HUES48 (cell line): ENCODE measurements around the gene MYO15B.

Experiments
- H3K27ac ChIP-seq: one replicate; pipeline ENCODE4 v1.7.0; 2013; ENCODE audit warnings: low read depth, low read length, inconsistent platforms
- H3K27me3 ChIP-seq: 2 replicates; pipeline ENCODE4 v1.6.1; 2013; ENCODE audit warnings: mild to moderate bottlenecking, low read length; ENCODE audit not compliant: control insufficient read depth, insufficient read depth
- H3K36me3 ChIP-seq: 2 replicates; pipeline ENCODE4 v1.6.1; 2013; ENCODE audit warnings: low read length; ENCODE audit not compliant: control insufficient read depth, insufficient read depth
- H3K4me1 ChIP-seq: 2 replicates; pipeline ENCODE4 v1.6.1; 2013; ENCODE audit warnings: mild to moderate bottlenecking, low read length; ENCODE audit not compliant: control insufficient read depth, insufficient read depth
- H3K4me3 ChIP-seq: 2 replicates; pipeline ENCODE4 v1.5.1; 2013; ENCODE audit warnings: mild to moderate bottlenecking, low read depth, low read length
- H3K9ac ChIP-seq: 2 replicates; pipeline ENCODE4 v1.6.1; 2013; ENCODE audit warnings: mild to moderate bottlenecking, low read depth, low read length, moderate library complexity
- H3K9me3 ChIP-seq: 2 replicates; pipeline ENCODE4 v1.6.1; 2013; ENCODE audit warnings: low read length; ENCODE audit not compliant: control insufficient read depth, insufficient read depth

MYO15B gene

DNA sequence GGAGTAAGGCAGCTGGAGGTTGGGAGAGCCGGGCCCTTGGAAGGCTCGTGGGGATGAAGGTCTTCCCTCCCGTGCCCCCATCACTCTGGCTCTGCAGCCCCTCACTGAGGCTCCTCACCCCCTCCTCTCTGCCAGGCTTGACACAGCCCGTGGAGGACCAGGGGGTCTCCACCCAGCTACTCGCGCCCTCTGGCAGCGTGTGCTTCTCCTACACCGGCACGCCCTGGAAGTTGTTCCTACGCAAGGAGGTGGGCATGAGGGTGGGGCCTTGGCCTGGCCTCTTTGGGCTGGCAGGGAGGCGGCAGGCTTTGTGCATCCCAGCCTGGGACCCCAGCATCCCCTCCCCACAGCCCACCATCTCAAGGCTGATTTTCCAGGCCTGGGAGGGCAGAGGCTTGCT, 30.1 kb downstream of the MYO15B start:
- no peaks in the 10 kb centered on the region for H3K4me1 ChIP-seq
- no peaks in the 10 kb centered on the region for H3K9me3 ChIP-seq
- H3K4me3 ChIP-seq, result no peak overlapping the region
- no peak overlapping the region for H3K9ac ChIP-seq
- no peak overlapping the region for H3K27ac ChIP-seq
- H3K36me3 ChIP-seq, result no peaks in the 10 kb centered on the region
- no peaks in the 10 kb centered on the region for H3K27me3 ChIP-seq

DNA sequence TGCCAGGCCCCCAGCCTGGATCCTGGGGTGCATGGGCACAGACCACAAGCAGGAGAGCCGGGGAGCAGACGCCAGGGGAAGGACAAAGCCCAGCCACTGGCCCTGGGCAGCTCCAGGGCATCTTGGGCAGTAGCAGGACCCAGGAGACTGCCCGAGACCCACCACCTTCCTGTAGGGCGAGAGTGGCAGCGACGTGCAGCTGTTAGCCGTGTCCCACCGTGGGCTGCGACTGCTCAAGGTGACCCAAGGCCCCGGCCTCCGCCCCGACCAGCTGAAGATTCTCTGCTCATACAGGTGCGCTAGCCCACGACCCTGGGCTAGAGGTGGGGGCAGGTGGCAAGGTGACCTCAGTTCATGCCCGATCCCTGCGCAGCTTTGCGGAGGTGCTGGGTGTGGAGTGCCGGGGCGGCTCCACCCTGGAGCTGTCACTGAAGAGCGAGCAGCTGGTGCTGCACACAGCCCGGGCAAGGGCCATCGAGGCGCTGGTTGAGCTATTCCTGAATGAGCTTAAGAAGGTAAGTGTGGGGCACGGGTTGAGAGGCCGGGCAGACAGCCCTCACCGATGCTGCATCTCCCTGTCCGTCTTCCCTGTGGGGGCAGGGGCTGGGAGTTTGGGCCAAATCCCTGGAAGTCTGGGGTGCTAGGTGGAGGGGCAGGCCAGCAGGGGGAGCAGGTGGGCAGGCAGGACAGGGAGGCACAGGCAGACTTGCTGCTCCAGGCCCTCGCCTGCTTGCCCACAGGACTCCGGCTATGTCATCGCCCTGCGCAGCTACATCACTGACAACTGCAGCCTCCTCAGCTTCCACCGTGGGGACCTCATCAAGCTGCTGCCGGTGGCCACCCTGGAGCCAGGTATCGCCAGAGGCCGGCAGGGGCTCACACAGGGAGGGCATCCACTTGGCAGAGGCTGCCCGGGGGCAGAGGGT, 32.2 kb downstream of the MYO15B start:
- H3K36me3 ChIP-seq, result no peaks in the 10 kb centered on the region
- no peaks in the 10 kb centered on the region for H3K27me3 ChIP-seq
- no peak overlapping the region for H3K27ac ChIP-seq
- no peaks in the 10 kb centered on the region for H3K9me3 ChIP-seq
- no peak overlapping the region for H3K4me3 ChIP-seq
- H3K4me1 ChIP-seq, result no peaks in the 10 kb centered on the region
- H3K9ac ChIP-seq, result no peak overlapping the region

DNA sequence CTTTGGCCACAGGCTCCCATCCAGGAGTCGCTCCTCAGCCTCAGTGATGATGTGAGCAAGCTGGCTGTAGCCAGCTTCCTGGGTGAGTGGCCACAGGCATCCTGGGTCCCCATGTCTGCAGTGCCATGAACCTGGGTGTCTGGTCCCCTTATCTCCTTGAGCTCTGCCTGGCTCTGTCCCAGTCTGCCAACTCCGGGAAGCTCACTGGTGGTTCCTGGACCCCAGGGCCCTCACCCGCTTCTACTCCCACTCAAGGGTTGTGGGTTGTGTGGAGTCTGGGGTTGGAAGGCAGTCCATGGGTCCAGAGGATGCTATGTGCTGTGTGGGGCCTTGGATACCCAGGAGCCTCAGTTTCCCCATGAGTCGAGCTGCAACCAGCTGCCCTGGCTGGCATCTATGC, 33.9 kb downstream of the MYO15B start:
- H3K9me3 ChIP-seq, result no peaks in the 10 kb centered on the region
- no peak overlapping the region for H3K9ac ChIP-seq
- no peaks in the 10 kb centered on the region for H3K27me3 ChIP-seq
- H3K27ac ChIP-seq, result no peak overlapping the region
- H3K4me1 ChIP-seq, result no peaks in the 10 kb centered on the region
- no peaks in the 10 kb centered on the region for H3K36me3 ChIP-seq
- no peak overlapping the region for H3K4me3 ChIP-seq

DNA sequence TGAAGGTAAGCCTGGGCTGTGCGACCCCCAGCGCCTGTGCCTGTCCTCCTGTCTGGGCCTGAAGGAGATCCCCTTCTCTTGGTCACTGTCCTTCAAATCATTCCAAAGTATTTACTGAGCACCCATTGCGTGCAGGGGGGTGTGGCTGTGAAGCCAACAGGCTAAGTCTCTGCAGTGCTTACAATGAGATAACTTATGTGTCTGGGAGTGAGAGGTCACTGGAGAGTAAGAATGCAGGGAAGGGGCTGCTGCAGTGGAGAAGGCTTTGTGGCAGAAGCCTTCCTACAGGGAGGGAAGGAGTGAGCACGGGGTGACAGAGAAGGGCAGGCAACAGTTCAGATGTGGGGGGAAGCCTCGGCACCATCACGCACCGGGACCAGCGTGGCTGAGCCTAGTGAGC, 34.5 kb downstream of the MYO15B start:
- no peaks in the 10 kb centered on the region for H3K36me3 ChIP-seq

DNA sequence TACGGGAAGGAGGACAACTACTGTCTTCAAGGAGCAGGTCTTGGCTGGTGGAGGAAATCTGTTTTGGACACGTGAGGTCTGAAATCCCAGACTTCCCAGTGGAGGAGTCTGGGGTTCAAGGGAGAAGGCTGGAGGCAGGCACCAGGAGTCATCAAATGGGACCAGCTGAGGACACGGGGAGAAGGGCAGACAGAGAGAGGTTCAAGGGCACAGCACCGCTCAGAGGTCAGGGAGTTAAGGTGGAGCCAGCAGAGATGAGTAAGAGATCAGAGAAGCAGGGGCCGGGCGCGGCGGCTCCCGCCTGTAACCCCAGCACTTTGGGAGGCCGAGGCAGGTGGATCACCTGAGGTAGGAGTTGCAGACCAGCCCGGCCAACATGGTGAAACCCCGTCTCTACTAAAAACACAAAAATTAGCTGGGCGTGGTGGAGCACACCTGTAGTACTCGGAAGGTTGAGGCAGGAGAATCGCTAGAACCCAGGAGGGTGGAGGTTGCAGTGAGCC, 35.2 kb downstream of the MYO15B start:
- Histone ChIP-seq H3K4me3 (no peak overlapping the region), H3K27ac (no peak overlapping the region), H3K4me1 (no peaks in the 10 kb centered on the region), H3K36me3 (no peaks in the 10 kb centered on the region), H3K27me3 (no peaks in the 10 kb centered on the region), H3K9me3 (no peaks in the 10 kb centered on the region), H3K9ac (no peak overlapping the region)

More for the DNA sequence above, 34.5 kb downstream of the MYO15B start:
- Histone ChIP-seq H3K4me3 (no peak overlapping the region), H3K9ac (no peak overlapping the region), H3K27me3 (no peaks in the 10 kb centered on the region), H3K4me1 (no peaks in the 10 kb centered on the region), H3K27ac (no peak overlapping the region), H3K9me3 (no peaks in the 10 kb centered on the region)

DNA sequence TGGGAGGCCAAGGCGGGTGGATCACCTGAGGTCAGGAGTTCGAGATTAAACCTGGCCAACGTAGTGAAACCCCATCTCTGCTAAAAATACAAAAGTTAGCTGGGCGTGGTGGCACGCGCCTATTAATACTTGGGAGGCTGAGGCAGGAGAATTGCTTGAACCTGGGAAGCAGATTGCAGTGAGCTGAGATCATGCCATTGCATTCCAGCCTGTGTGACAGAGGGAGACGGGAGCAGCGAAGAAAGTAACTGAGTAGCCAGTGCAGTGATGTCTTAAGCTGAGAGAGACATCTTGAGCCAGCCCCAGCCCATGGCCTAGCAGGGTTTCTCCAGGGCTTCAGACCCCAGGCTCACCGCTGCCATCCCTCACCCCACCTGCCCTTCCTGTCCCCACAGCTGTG, 35.8 kb downstream of the MYO15B start:
- H3K27ac ChIP-seq, result no peak overlapping the region
- H3K27me3 ChIP-seq, result no peaks in the 10 kb centered on the region
- no peaks in the 10 kb centered on the region for H3K36me3 ChIP-seq
- no peak overlapping the region for H3K9ac ChIP-seq
- no peaks in the 10 kb centered on the region for H3K4me1 ChIP-seq
- H3K4me3 ChIP-seq, result no peak overlapping the region
- H3K9me3 ChIP-seq, result no peaks in the 10 kb centered on the region

DNA sequence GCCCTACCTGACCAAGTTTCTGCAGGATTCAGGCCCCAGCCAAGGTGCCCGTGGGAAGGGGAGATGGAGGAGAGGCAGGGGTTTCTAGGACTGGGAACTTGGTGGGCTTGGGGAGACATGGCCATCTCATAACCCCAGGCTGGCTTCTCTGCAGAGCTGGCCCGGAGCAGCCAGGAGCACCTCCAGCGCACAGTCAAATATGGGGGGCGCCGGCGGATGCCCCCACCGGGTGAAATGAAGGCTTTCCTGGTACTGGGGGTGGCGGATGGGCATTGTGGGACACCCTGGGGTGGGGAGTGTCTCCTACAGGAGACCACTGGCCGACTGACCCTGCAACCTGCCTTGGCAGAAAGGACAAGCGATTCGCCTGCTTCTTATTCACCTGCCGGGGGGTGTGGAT, 36.4 kb downstream of the MYO15B start:
- Histone ChIP-seq H3K4me1 (no peaks in the 10 kb centered on the region), H3K27me3 (no peaks in the 10 kb centered on the region), H3K4me3 (no peak overlapping the region), H3K9ac (no peak overlapping the region), H3K27ac (no peak overlapping the region), H3K9me3 (no peaks in the 10 kb centered on the region), H3K36me3 (no peaks in the 10 kb centered on the region)

DNA sequence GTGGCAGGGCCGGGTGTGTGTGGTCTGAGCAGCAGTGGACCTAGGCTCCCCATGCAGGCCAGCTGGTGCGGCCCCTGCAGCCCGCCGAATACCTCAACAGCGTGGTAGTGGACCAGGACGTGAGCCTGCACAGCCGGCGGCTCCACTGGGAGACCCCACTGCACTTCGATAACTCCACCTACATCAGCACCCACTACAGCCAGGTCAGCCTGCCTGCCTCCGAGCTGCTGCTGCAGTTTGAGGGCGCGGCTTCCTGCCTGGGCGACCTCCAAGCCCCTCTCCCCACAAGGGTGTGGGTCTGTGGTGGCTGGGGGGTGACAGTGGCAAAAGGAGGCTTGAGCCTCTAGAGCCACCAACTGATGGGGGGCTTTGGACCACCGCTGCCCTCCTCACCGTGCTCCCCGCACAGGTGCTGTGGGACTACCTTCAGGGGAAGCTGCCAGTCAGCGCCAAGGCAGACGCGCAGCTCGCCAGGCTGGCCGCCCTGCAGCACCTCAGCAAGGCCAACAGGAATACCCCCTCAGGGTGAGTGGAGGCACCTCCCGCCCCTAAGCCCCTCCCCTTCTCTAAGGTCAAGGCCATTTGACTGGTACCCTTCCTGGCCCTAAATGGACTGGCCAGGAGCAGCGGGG, 37.2 kb downstream of the MYO15B start:
- H3K4me3 ChIP-seq, result no peak overlapping the region
- no peak overlapping the region for H3K27ac ChIP-seq
- H3K9ac ChIP-seq, result no peak overlapping the region
- H3K36me3 ChIP-seq, result no peaks in the 10 kb centered on the region
- H3K4me1 ChIP-seq, result no peaks in the 10 kb centered on the region
- no peaks in the 10 kb centered on the region for H3K27me3 ChIP-seq
- no peaks in the 10 kb centered on the region for H3K9me3 ChIP-seq

DNA sequence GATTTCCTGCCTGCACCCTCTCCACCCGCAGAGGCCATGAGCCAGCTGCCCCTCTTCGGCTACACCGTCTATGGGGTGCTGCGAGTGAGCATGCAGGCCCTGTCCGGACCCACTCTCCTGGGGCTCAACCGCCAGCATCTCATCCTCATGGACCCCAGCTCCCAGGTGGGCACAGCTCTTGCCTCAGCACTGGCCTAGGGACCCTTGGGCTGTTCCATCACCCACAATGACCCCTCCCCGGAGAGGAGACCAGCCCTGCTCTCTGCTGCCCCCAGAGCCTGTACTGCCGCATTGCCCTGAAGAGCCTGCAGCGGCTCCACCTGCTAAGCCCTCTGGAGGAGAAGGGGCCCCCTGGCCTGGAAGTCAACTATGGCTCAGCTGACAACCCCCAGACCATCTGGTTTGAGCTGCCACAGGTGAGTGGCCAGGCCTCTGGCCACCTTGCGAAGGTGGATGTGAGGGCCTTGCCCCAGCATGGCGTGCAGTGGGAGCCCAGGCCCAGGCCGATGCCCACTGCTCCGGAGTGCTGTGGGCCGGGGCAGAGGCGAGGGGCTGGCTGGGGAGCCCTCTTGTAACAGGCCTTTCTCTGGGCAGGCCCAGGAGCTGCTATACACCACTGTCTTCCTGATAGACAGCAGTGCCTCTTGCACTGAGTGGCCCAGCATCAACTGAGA, 38.4 kb downstream of the MYO15B start:
- no peaks in the 10 kb centered on the region for H3K9me3 ChIP-seq
- H3K9ac ChIP-seq, result no peak overlapping the region
- H3K36me3 ChIP-seq, result no peaks in the 10 kb centered on the region
- no peak overlapping the region for H3K4me3 ChIP-seq
- no peak overlapping the region for H3K27ac ChIP-seq
- no peaks in the 10 kb centered on the region for H3K27me3 ChIP-seq
- no peaks in the 10 kb centered on the region for H3K4me1 ChIP-seq

DNA sequence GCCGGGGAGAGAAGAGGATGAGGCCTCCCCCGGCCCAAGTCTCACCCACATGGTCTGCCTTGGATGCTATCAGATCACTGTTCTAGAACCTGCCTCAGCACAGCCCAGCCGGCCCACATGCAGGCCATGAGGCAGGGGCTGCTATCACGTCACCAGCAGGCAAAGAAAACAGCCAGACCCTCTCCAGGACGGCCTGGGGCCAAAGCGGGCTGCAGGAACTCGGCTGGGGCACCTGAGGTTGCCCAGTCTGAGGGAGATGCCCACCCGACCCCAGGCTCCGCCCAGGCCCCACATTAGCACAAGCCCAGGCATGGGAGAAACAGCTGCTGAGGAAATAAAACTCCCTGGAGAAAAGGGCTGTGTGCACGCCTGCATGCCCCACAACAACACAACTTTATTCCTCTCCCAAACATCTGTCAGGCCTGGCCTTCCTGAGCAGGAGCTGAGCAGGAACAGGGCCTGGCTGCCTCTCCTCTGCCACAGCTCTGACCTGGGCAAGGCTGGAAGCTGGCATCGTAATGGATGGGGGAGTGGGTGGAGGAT, 39.0 kb downstream of the MYO15B start:
- H3K9ac ChIP-seq, result no peak overlapping the region
- H3K27ac ChIP-seq, result no peak overlapping the region
- H3K4me3 ChIP-seq, result no peak overlapping the region
- H3K9me3 ChIP-seq, result no peaks in the 10 kb centered on the region
- H3K4me1 ChIP-seq, result no peaks in the 10 kb centered on the region
- no peaks in the 10 kb centered on the region for H3K36me3 ChIP-seq
- H3K27me3 ChIP-seq, result no peaks in the 10 kb centered on the region
